Cerebellar cortex (tissue), 1 donor: ENCODE data around the gene LAMC3.

Experiments used
- DNase-seq: peaks from one replicate; pipeline ENCODE4 v3.0.0-alpha.2; 2015; ENCODE audit warnings: low spot score

Gene LAMC3

DNA sequence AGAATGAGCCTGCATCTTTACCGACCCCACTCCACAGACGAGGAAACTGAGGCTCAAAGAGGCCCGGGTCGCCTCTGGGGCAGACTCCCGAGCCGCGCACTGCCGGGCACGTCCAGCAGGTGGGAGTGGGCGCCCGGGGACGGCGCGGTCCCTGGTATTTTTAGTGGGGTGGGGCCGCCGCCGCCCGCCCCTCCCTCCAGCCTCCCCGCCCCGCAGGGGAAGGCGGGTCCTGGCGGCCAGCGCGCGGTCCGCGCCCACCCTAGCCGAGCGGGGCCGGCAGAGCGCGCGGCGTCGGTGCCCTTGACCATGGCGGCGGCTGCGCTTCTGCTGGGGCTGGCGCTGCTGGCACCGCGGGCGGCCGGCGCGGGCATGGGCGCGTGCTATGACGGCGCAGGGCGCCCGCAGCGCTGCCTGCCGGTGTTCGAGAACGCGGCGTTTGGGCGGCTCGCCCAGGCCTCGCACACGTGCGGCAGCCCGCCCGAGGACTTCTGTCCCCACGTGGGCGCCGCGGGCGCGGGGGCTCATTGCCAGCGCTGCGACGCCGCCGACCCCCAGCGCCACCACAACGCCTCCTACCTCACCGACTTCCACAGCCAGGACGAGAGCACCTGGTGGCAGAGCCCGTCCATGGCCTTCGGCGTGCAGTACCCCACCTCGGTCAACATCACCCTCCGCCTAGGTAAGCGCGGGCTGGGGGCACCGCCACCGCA, at the start of gene LAMC3:
TSS of gene LAMC3 (plus strand) at position 266 of the 710 bp plus-strand sequence. CDS start at position 307, 41 bp downstream.
- no peak for DNase-seq

- DNase-seq: no peak
Observed at GRCh38 chr9:130959809-130960334, 49.1 kb upstream of the LAMC3 start.

- DNase-seq: no peak
Observed at GRCh38 chr9:130960522-130961378, 48.2 kb upstream of the LAMC3 start.

GRCh38 chr9:130961511-130962300, 47.3 kb upstream of the LAMC3 start:
- no peak for DNase-seq

- DNase-seq: no peak
Observed at GRCh38 chr9:130962418-130963316, 46.3 kb upstream of the LAMC3 start.

GRCh38 chr9:130963337-130963908, 45.6 kb upstream of the LAMC3 start:
- DNase-seq: no peak

DNA sequence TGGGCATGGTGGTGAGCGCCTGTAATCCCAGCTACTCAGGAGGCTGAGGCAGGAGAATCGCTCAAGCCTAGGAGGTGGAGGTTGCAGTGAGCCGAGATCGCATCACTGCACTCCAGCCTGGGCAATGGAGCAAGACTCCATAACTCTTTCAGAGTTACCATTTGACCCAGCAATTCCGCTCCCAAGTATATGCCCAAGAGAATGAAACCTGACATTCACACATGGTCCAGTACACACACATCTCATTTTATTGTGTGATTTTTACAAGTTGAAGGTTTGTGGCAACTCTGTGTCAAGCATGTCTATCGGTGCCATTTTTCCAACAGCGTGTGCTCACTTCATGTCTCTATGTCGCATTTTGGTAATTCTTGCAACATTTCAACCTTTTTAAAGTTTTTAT, 45.1 kb upstream of the LAMC3 start:
- DNase-seq: no peak

DNA sequence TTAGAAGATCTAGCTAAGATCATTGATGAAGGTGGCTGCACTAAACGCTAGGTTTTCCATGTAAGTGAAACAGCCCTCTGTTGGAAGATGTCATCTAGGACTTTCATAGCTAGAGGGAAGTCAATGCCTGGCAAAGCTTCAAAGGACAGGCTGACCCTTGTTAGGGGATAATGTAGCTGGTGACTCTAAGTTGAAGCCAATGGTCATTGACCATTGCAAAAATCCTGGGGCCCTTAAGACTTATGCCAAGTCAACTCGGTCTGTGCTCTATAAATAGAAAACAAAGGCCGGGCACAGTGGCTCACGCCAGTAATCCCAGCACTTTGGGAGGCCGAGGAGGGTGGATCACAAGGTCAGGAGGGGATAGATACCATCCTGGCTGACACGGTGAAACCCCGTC, 43.3 kb upstream of the LAMC3 start:
- no peak for DNase-seq

DNA sequence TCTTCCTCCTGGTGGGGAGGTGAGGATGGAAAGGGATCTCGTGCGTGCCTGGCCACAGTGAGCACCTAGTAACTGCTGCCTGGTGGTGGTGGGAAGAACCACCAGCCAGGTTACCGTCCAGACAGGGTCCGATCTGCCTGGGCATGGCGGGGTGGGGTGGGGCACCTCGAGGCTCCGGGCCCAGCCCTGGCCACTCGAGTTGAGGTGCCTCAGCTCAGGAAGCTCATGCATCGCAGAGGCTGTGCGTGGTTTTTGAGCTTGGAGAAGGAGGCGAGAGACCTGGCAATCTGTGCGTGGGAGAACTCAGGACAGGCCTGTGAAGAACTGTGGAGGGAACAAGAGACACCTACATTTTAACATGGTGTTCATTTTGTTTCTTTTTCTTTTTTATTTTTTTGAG, 38.9 kb upstream of the LAMC3 start:
- DNase-seq: no peak

DNA sequence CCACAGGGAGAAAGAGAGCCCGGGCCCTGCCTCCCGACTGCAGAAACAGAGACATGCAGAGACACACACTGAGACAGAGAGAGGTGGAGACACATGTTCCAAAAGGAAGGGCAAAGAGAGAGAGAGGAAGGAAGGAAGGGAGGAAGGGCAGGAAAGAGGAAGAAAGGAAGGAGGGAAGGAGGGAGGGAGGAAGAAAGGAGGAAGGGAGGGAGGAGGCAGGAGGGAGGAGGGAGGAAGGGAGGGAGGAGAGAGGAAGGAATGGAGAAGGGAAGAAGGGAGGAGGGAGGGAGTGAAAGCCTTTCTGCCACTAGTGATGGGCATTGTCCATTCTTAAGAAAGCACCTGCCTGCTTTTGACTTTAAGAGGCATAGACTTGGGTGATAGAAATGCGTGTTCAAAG, 38.1 kb upstream of the LAMC3 start:
- no peak for DNase-seq

- no peak for DNase-seq
Observed at GRCh38 chr9:130971294-130971849, 37.6 kb upstream of the LAMC3 start.

GRCh38 chr9:130972277-130972956, 36.6 kb upstream of the LAMC3 start:
- no peak for DNase-seq

- DNase-seq: no peak
Observed at GRCh38 chr9:130972957-130973685, 35.9 kb upstream of the LAMC3 start.

- no peak for DNase-seq
Observed at GRCh38 chr9:130973686-130974281, 35.2 kb upstream of the LAMC3 start.

GRCh38 chr9:130974697-130975096, 34.3 kb upstream of the LAMC3 start:
- no peak for DNase-seq

DNA sequence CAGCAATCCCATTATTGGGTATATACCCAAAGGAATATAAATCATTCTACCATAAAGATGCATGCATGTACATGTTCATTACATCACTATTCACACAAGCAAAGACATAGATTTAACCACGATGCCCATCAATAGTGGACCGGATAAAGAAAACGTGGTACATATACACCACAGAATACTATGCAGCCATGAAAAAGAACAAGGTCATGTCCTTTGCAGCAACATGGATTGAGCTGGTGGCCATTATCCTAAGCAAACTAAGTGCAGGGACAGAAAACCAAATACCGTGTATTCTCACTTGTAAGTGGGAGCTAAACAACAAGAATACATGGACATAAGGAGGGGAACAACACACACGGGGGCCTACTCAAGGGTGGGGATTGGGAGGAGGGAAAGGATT, 33.8 kb upstream of the LAMC3 start:
- no peak for DNase-seq

DNA sequence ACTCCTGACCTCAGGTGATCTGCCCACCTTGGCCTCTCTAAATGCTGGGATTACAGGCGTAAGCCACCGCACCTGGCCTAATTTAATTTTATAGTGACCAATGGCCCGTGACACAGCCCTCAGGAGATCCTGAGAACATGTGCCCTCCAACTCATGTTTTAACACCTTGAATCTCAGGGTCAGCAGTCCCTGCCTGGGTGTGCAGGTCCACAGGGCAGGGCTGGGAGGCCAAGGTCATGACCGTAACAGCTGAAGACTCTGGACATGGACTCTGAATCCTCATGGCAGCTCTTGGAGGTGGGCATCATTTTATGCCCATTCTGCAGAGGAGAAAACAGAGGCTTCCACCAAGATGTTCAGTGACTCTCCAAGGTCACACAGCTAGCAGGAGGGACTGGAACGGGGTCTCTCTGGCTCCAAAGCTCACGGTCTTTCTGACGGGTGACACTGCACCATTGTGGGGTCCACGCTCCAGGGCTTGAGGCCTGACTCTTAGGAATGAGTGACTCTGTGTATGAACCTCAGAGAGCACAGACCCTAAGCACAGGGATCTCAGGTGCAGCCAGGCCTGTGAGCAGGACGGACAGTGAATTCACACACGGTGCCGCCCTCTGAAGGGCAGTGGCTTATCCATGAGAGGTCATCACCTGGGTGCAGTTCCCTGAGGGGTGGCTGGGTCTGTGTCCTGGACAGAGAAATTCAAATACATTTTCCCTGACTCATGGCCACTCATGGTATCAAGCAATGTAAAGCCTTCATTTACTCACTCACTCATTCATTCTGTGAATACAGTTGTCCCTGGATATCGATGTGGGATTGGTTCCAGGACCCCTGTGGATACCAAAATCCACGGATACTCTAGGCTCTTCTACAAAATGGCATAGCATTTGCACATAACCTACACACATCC, 32.8 kb upstream of the LAMC3 start:
- no peak for DNase-seq

- no peak for DNase-seq
Observed at GRCh38 chr9:130977811-130978221, 31.2 kb upstream of the LAMC3 start.
